Measurements from ENCODE around the gene HYAL3. TPM values are rescaled to one million over a fixed set of nuclear protein-coding genes. Genes with fewer than 3 reads are reported as not detected.

The HYAL3 gene
- total RNA-seq, 1 experiment from 2014 or later, result 10.2 TPM

DNA sequence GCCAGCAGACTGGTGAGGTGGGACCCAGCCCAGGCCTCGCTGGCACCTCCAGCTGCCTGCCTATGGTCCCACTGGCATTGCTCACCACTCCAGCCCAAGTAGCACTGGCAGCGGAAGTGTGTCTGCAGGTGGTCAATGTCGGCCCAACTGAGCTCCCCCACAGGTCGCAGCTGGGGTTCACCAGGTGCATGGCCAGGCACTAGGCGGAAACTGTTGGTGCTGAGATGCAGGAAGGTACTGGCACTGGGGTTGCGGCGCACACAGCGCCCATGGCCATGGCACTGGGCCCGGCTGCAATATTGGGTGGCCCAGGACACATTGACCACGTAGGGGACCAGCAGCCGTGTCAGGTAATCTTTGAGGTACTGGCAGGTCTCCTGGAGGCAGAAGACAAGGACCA, 19.0 kb upstream of the HYAL3 start:
- POLR2A ChIA-PET (ENCODE audit: unreplicated experiment), result interaction anchor here (1.6 kb wide), 1 partner anchor 19 kb away, joined by 36 read pairs; the partner anchor contains the start of genes HYAL3 and NAA80
- peaks cover 7% of the 10 kb centered on the region; the same call in 1 of the 2 replicates for H4K20me1 ChIP-seq (ENCODE audit: insufficient read depth)
- H3K4me2 ChIP-seq, result peak overlapping the region; percentile 91
- TF ChIP-seq EZH2 (IDR thresholded peaks at IDR 0.05; ENCODE audit: low read depth), result no peak
- TF ChIP-seq, protein P1, sequence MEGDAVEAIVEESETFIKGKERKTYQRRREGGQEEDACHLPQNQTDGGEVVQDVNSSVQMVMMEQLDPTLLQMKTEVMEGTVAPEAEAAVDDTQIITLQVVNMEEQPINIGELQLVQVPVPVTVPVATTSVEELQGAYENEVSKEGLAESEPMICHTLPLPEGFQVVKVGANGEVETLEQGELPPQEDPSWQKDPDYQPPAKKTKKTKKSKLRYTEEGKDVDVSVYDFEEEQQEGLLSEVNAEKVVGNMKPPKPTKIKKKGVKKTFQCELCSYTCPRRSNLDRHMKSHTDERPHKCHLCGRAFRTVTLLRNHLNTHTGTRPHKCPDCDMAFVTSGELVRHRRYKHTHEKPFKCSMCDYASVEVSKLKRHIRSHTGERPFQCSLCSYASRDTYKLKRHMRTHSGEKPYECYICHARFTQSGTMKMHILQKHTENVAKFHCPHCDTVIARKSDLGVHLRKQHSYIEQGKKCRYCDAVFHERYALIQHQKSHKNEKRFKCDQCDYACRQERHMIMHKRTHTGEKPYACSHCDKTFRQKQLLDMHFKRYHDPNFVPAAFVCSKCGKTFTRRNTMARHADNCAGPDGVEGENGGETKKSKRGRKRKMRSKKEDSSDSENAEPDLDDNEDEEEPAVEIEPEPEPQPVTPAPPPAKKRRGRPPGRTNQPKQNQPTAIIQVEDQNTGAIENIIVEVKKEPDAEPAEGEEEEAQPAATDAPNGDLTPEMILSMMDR (conservative IDR thresholded peaks at IDR 0.05), result no peak
- peaks cover 7% of the 10 kb centered on the region; the same call in 1 of the 2 replicates for H3K36me3 ChIP-seq (ENCODE audit: low read depth)
- H3K4me3 ChIP-seq, result no peak overlapping the region
- peaks cover 53% of the 10 kb centered on the region for H3K4me1 ChIP-seq (replicated peaks; ENCODE audit: insufficient read depth)
- H3K27ac ChIP-seq, result peak overlapping the region; percentile 85
- no peaks in the 10 kb centered on the region for H3K27me3 ChIP-seq (ENCODE audit: insufficient read depth, low read depth)
- no peaks in the 10 kb centered on the region for H3K9me2 ChIP-seq (ENCODE audit: insufficient read depth)
- no peaks in the 10 kb centered on the region for H3K9me3 ChIP-seq (ENCODE audit: insufficient read depth, low read depth)
- H3F3A ChIP-seq (ENCODE audit: insufficient read depth, low read depth), result peaks cover 41% of the 10 kb centered on the region
- H3K79me2 ChIP-seq (ENCODE audit: low read depth), result peaks cover 32% of the 10 kb centered on the region
- DNase-seq, result no peak
- CTCF ChIA-PET, result no interaction called here
- intact Hi-C loops (cut with micrococcal nuclease; ENCODE audit: unreplicated experiment), result no loop called here
- H2AFZ ChIP-seq, result no peak overlapping the region
- no TSS peak for BruUV-seq (replicated peaks)

DNA sequence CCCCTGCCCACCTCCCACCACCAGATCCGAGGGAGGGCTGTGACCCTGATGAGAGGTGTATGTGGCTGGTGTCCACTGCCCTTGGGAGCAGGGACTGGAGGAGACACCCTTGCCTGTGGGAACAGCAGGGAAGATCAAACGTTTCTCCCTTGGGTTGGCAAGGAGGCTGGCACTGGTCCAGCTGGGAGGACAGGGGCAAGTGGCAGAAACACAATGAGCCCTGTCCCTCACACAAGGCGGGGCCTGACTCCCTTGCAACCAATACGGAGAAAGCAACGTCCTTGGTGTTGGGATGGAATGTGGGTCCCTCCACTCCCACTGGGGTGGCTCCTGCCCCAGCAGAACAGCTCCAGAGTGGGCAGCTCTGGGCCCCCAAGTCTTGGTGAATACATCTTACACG, 18.1 kb upstream of the HYAL3 start:
- H3K9me2 ChIP-seq (ENCODE audit: insufficient read depth), result no peaks in the 10 kb centered on the region
- TF ChIP-seq, protein P1 (conservative IDR thresholded peaks at IDR 0.05), result no peak
- no peak for TF ChIP-seq EZH2 (IDR thresholded peaks at IDR 0.05; ENCODE audit: low read depth)
- peaks cover 7% of the 10 kb centered on the region; the same call in 1 of the 2 replicates for H3K36me3 ChIP-seq (ENCODE audit: low read depth)
- no peaks in the 10 kb centered on the region for H3K27me3 ChIP-seq (ENCODE audit: insufficient read depth, low read depth)
- peaks cover 32% of the 10 kb centered on the region for H3K79me2 ChIP-seq (ENCODE audit: low read depth)
- intact Hi-C loops (cut with micrococcal nuclease; ENCODE audit: unreplicated experiment), result loop anchor here (1.0 to 2.0 kb wide), 2 partner anchors 18 to 48 kb away; partner anchors contain the start of genes HYAL3, NAA80 and SEMA3B
- POLR2A ChIA-PET (ENCODE audit: unreplicated experiment), result interaction anchor here (0.5 to 1.6 kb wide), 9 partner anchors 15 to 252 kb away, joined by 3 to 36 read pairs (median 4); partner anchors contain the start of genes HEMK1, HYAL3, IFRD2 and NAA80
- no peaks in the 10 kb centered on the region for H3K9me3 ChIP-seq (ENCODE audit: insufficient read depth, low read depth)
- H3F3A ChIP-seq (ENCODE audit: insufficient read depth, low read depth), result peaks cover 42% of the 10 kb centered on the region
- peak in 1 of 2 experiments; percentile 62 for DNase-seq
- CTCF ChIA-PET, result interaction anchor here (0.5 to 1.0 kb wide), 4 partner anchors 11 to 71 kb away, joined by 3 to 7 read pairs (median 4); partner anchors contain the start of gene SEMA3B
- no peak overlapping the region for H2AFZ ChIP-seq
- peaks cover 7% of the 10 kb centered on the region; the same call in 1 of the 2 replicates for H4K20me1 ChIP-seq (ENCODE audit: insufficient read depth)
- peaks cover 53% of the 10 kb centered on the region for H3K4me1 ChIP-seq (replicated peaks; ENCODE audit: insufficient read depth)
- BruUV-seq (replicated peaks), result TSS peak; percentile 96
- H3K4me3 ChIP-seq, result peak overlapping the region; percentile 46; the same call in 1 of the 2 replicates
- H3K4me2 ChIP-seq, result peak overlapping the region; percentile 91
- H3K27ac ChIP-seq, result peak overlapping the region; percentile 85

- peaks cover 32% of the 10 kb centered on the region for H3K79me2 ChIP-seq (ENCODE audit: low read depth)
- H2AFZ ChIP-seq, result no peak overlapping the region
- peak overlapping the region; percentile 46; the same call in 1 of the 2 replicates for H3K4me3 ChIP-seq
- H3K9me2 ChIP-seq (ENCODE audit: insufficient read depth), result no peaks in the 10 kb centered on the region
- peaks cover 53% of the 10 kb centered on the region for H3K4me1 ChIP-seq (replicated peaks; ENCODE audit: insufficient read depth)
- CTCF ChIA-PET, result interaction anchor here (0.6 to 1.0 kb wide), 4 partner anchors 12 to 70 kb away, joined by 3 to 4 read pairs (median 3); partner anchors contain the start of genes HYAL1 and SEMA3B
- peaks cover 7% of the 10 kb centered on the region; the same call in 1 of the 2 replicates for H4K20me1 ChIP-seq (ENCODE audit: insufficient read depth)
- intact Hi-C loops (cut with micrococcal nuclease; ENCODE audit: unreplicated experiment), result loop anchor here (1.0 to 2.0 kb wide), 2 partner anchors 17 to 48 kb away; partner anchors contain the start of genes HYAL3, NAA80 and SEMA3B
- no peaks in the 10 kb centered on the region for H3K27me3 ChIP-seq (ENCODE audit: insufficient read depth, low read depth)
- DNase-seq, result peak; percentile 98 to 99
- BruUV-seq (replicated peaks), result no TSS peak
- no peak for TF ChIP-seq EZH2 (IDR thresholded peaks at IDR 0.05; ENCODE audit: low read depth)
- TF ChIP-seq, protein P1 (conservative IDR thresholded peaks at IDR 0.05), result no peak
- H3K4me2 ChIP-seq, result peak overlapping the region; percentile 91
- POLR2A ChIA-PET (ENCODE audit: unreplicated experiment), result interaction anchor here (0.5 to 1.6 kb wide), 10 partner anchors 14 to 1312 kb away, joined by 3 to 36 read pairs (median 4); partner anchors contain the start of genes HEMK1, HYAL3, IFRD2 and NAA80
- H3K9me3 ChIP-seq (ENCODE audit: insufficient read depth, low read depth), result no peaks in the 10 kb centered on the region
- peak overlapping the region; percentile 85 for H3K27ac ChIP-seq
- H3K36me3 ChIP-seq (ENCODE audit: low read depth), result peaks cover 7% of the 10 kb centered on the region; the same call in 1 of the 2 replicates
- peaks cover 42% of the 10 kb centered on the region for H3F3A ChIP-seq (ENCODE audit: insufficient read depth, low read depth)
Measured at GRCh38 chr3:50316657-50317242, 17.5 kb upstream of the HYAL3 start.

Measured in PC-9 (cell line).